Measurements from ENCODE around the gene ACADS.

GRCh38 chr12:120739821-120740613 lies 14.4 kb downstream of the ACADS start:
- no peak for TF ChIP-seq CTCF (IDR thresholded peaks at IDR 0.05; ENCODE audit: low read length)
- no peak for TF ChIP-seq EZH2 (IDR thresholded peaks at IDR 0.05; ENCODE audit: borderline replicate concordance, low read length)
